UCSD-AML1 (cell line): Measurements from ENCODE around the gene DLG2.
"Not testable (repeated sequence)": the region's sequence is repeated elsewhere in the genome, so short reads cannot be mapped to it uniquely, and the experiment has no call there.

Source experiments
- DNase-seq: peaks from one replicate; lab custom pipeline; 2025; ENCODE audit not compliant: unreplicated experiment; lab: John Stamatoyannopoulos, UW

DLG2 gene

GRCh38 chr11:85349539-85349938 lies 277.6 kb downstream of the DLG2 start:
- not testable (repeated sequence) for DNase-seq

GRCh38 chr11:85348945-85349344 lies 278.2 kb downstream of the DLG2 start:
- no peak for DNase-seq

GRCh38 chr11:85347291-85347690 lies 279.9 kb downstream of the DLG2 start:
- DNase-seq = no peak

GRCh38 chr11:85346484-85346883 lies 280.7 kb downstream of the DLG2 start:
- no peak for DNase-seq

- DNase-seq = not testable (repeated sequence)
Observed at GRCh38 chr11:85340846-85341245, 286.3 kb downstream of the DLG2 start.

- no peak for DNase-seq
Observed at GRCh38 chr11:85318573-85318972, 308.6 kb downstream of the DLG2 start.

GRCh38 chr11:85316967-85317366 lies 310.2 kb downstream of the DLG2 start:
- no peak for DNase-seq

- no peak for DNase-seq
Observed at GRCh38 chr11:85313741-85314140, 313.4 kb downstream of the DLG2 start.

- DNase-seq = no peak
Observed at GRCh38 chr11:85310479-85310878, 316.7 kb downstream of the DLG2 start.

- DNase-seq = no peak
Observed at GRCh38 chr11:85307366-85307765, 319.8 kb downstream of the DLG2 start.

GRCh38 chr11:85301895-85302678 lies 325.1 kb downstream of the DLG2 start:
- no peak for DNase-seq

- DNase-seq = no peak
Observed at GRCh38 chr11:85299258-85299942, 327.7 kb downstream of the DLG2 start.

- DNase-seq = no peak
Observed at GRCh38 chr11:85295694-85296271, 331.4 kb downstream of the DLG2 start.

- no peak for DNase-seq
Observed at GRCh38 chr11:85281550-85281949, 345.6 kb downstream of the DLG2 start.

GRCh38 chr11:85279267-85279666 lies 347.9 kb downstream of the DLG2 start:
- DNase-seq = no peak

GRCh38 chr11:85277693-85278092 lies 349.5 kb downstream of the DLG2 start:
- no peak for DNase-seq

GRCh38 chr11:85276332-85276731 lies 350.8 kb downstream of the DLG2 start:
- no peak for DNase-seq

- DNase-seq = not testable (repeated sequence)
Observed at GRCh38 chr11:85270315-85270714, 356.8 kb downstream of the DLG2 start.

- no peak for DNase-seq
Observed at GRCh38 chr11:85269109-85269508, 358.0 kb downstream of the DLG2 start.

GRCh38 chr11:85266646-85267045 lies 360.5 kb downstream of the DLG2 start:
- no peak for DNase-seq

- DNase-seq = no peak
Observed at GRCh38 chr11:85263328-85263727, 363.8 kb downstream of the DLG2 start.

- no peak for DNase-seq
Observed at GRCh38 chr11:85257837-85258236, 369.3 kb downstream of the DLG2 start.
